Keratinocyte (primary cell): ENCODE measurements around the gene ASTN2. TPM values are rescaled to one million over a fixed set of nuclear protein-coding genes. Genes with fewer than 3 reads are reported as not detected.

ENCODE experiments used
- DNase-seq: peaks from one replicate; pipeline ENCODE4 v3.0.0-alpha.2; 2011; ENCODE audit warnings: low read depth, missing footprints, low spot score
- FAIRE-seq: peaks from 2 replicates; lab custom pipeline; 2011; peaks lifted over from hg19 to GRCh38; lab: Jason Lieb, UNC
- H2AFZ ChIP-seq: 2 replicates; pipeline ENCODE4 v1.6.0; 2012; ENCODE audit warnings: low read length, control low read depth, inconsistent platforms; ENCODE audit not compliant: control insufficient read depth
- H3K27ac ChIP-seq: 2 replicates; pipeline ENCODE4 v1.5.1; 2011; ENCODE audit warnings: low read length; ENCODE audit not compliant: control insufficient read depth, insufficient read depth
- H3K27me3 ChIP-seq: 3 replicates; pipeline ENCODE4 v1.6.0; 2011; ENCODE audit warnings: low read length; ENCODE audit not compliant: control insufficient read depth, insufficient read depth; ENCODE audit errors: extremely low read depth
- H3K36me3 ChIP-seq, 2 experiments: 2 replicates in 1 of 2; 3 replicates in 1 of 2; pipeline ENCODE4 v1.5.1; 2011; ENCODE audit warnings: low read length in 2 of 2, mild to moderate bottlenecking in 1 of 2; ENCODE audit not compliant: control insufficient read depth in 2 of 2, insufficient read depth in 2 of 2; ENCODE audit errors: extremely low read depth in 1 of 2
- H3K4me1 ChIP-seq: 3 replicates; pipeline ENCODE4 v1.5.1; 2011; ENCODE audit warnings: low read length; ENCODE audit not compliant: control insufficient read depth, insufficient read depth; ENCODE audit errors: extremely low read depth
- H3K4me2 ChIP-seq: 3 replicates; pipeline ENCODE4 v1.6.0; 2011; ENCODE audit warnings: low read depth, low read length; ENCODE audit not compliant: control insufficient read depth, insufficient read depth; ENCODE audit errors: extremely low read depth
- H3K4me3 ChIP-seq, 3 experiments: fragments of 200-600 bp in 1 of 3; sonication (generic) in 1 of 3; 2 replicates in 2 of 3; 3 replicates in 1 of 3; pipeline ENCODE4 v1.5.1; 2011 to 2016; ENCODE audit warnings: low read length in 3 of 3, mild to moderate bottlenecking in 3 of 3, control low read depth in 2 of 3, inconsistent platforms in 1 of 3, low read depth in 1 of 3, mixed read lengths in 1 of 3, mixed run types in 1 of 3, moderate library complexity in 1 of 3; ENCODE audit not compliant: control insufficient read depth in 2 of 3, insufficient read depth in 2 of 3; ENCODE audit errors: extremely low read depth in 1 of 3
- H3K79me2 ChIP-seq: 2 replicates; pipeline ENCODE4 v1.6.0; 2012; ENCODE audit warnings: low read length; ENCODE audit not compliant: control insufficient read depth, insufficient read depth
- H3K9ac ChIP-seq: 3 replicates; pipeline ENCODE4 v1.6.0; 2011; ENCODE audit warnings: low read length; ENCODE audit not compliant: control insufficient read depth, insufficient read depth; ENCODE audit errors: extremely low read depth
- H3K9me1 ChIP-seq: 3 replicates; pipeline ENCODE4 v1.6.0; 2011; ENCODE audit warnings: low read length; ENCODE audit not compliant: control insufficient read depth, insufficient read depth; ENCODE audit errors: extremely low read depth
- H3K9me3 ChIP-seq: 2 replicates; pipeline ENCODE4 v1.5.1; 2012; ENCODE audit warnings: low read depth, low read length; ENCODE audit not compliant: control insufficient read depth
- H4K20me1 ChIP-seq: 3 replicates; pipeline ENCODE4 v1.6.0; 2011; ENCODE audit warnings: low read length; ENCODE audit not compliant: control insufficient read depth, insufficient read depth; ENCODE audit errors: extremely low read depth
- EZH2 ChIP-seq: IDR thresholded peaks from one replicate; pipeline ENCODE4 v1.6.1; 2012; ENCODE audit warnings: inconsistent platforms, mild to moderate bottlenecking, low read length, moderate library complexity
- dilution Hi-C: fragments of 300-500 bp; cut with MboI; formaldehyde crosslinking; loops from one replicate; pipeline ENCODE4 v1.7.0; 2020; ENCODE audit warnings: low sequenced_read_pairs; ENCODE audit not compliant: extremely low pct_ligation_motif_present
- polyA plus RNA-seq, 5 experiments: library from polyadenylated mRNA; depleted of rRNA in 3 of 5; stranded (reverse) in 3 of 5; stranded (forward) in 1 of 5; unstranded in 1 of 5; fragments of >200 nt; gene quantifications; 1 replicate in 1 of 5; 2 replicates in 3 of 5; 3 replicates in 1 of 5; pipeline versions ENCODE4 v1.2.1 to v1.2.3, GENCODE V29; 2011 to 2012; ENCODE audit warnings: missing spikeins in 2 of 5, low read depth in 1 of 5, low replicate concordance in 1 of 5
- TF ChIP-seq, protein P1 (sequence below), 3 experiments: IDR thresholded peaks in 1 of 3; conservative IDR thresholded peaks in 1 of 3; optimal IDR thresholded peaks in 1 of 3; 2 replicates in 2 of 3; 3 replicates in 1 of 3; pipeline versions ENCODE3 to v1.5.1; 2011; ENCODE audit warnings: low read length in 3 of 3, mild to moderate bottlenecking in 3 of 3, moderate library complexity in 2 of 3, control low read depth in 1 of 3, inconsistent platforms in 1 of 3; ENCODE audit not compliant: insufficient read depth in 2 of 3; ENCODE audit errors: extremely low read depth in 1 of 3

Gene ASTN2
- polyA plus RNA-seq, 1 donor (not counting 4 experiments of a cell fraction or from before 2014, with no cell fraction given): 0.31 TPM

- no peak for TF ChIP-seq EZH2
- TF ChIP-seq, protein P1, sequence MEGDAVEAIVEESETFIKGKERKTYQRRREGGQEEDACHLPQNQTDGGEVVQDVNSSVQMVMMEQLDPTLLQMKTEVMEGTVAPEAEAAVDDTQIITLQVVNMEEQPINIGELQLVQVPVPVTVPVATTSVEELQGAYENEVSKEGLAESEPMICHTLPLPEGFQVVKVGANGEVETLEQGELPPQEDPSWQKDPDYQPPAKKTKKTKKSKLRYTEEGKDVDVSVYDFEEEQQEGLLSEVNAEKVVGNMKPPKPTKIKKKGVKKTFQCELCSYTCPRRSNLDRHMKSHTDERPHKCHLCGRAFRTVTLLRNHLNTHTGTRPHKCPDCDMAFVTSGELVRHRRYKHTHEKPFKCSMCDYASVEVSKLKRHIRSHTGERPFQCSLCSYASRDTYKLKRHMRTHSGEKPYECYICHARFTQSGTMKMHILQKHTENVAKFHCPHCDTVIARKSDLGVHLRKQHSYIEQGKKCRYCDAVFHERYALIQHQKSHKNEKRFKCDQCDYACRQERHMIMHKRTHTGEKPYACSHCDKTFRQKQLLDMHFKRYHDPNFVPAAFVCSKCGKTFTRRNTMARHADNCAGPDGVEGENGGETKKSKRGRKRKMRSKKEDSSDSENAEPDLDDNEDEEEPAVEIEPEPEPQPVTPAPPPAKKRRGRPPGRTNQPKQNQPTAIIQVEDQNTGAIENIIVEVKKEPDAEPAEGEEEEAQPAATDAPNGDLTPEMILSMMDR (optimal IDR thresholded peaks at IDR 0.05 in 1 of 3, IDR thresholded peaks at IDR 0.05 in 1 of 3, conservative IDR thresholded peaks at IDR 0.05 in 1 of 3; ENCODE audit: extremely low read depth in 1 of 3, insufficient read depth in 2 of 3, low read length in 3 of 3): no peak
- Histone ChIP-seq H2AFZ (no peak overlapping the region), H3K9ac (no peak overlapping the region), H3K4me1 (no peaks in the 10 kb centered on the region), H3K4me3 (no peak overlapping the region), H3K4me2 (no peak overlapping the region), H3K27ac (no peak overlapping the region), H3K9me1 (no peaks in the 10 kb centered on the region), H3K9me3 (no peaks in the 10 kb centered on the region), H3K79me2 (no peaks in the 10 kb centered on the region), H3K27me3 (no peaks in the 10 kb centered on the region), H3K36me3 (no peaks in the 10 kb centered on the region), H4K20me1 (no peaks in the 10 kb centered on the region)
- dilution Hi-C loops: no loop called here
- DNase-seq (no peak), FAIRE-seq (no peak)
Measured at GRCh38 chr9:116765011-116765410, 649.8 kb downstream of the ASTN2 start.

GRCh38 chr9:116763770-116764169 lies 651.1 kb downstream of the ASTN2 start:
- no peak for FAIRE-seq
- no peaks in the 10 kb centered on the region for H3K79me2 ChIP-seq
- H3K9me1 ChIP-seq: no peaks in the 10 kb centered on the region
- no peaks in the 10 kb centered on the region for H3K27me3 ChIP-seq
- no peak overlapping the region for H3K27ac ChIP-seq
- no peak overlapping the region for H3K9ac ChIP-seq
- TF ChIP-seq, protein P1 (optimal IDR thresholded peaks at IDR 0.05 in 1 of 3, IDR thresholded peaks at IDR 0.05 in 1 of 3, conservative IDR thresholded peaks at IDR 0.05 in 1 of 3; ENCODE audit: extremely low read depth in 1 of 3, insufficient read depth in 2 of 3, low read length in 3 of 3): no peak
- TF ChIP-seq EZH2: no peak
- no peak overlapping the region for H3K4me2 ChIP-seq
- H3K36me3 ChIP-seq: no peaks in the 10 kb centered on the region
- no peak overlapping the region for H2AFZ ChIP-seq
- dilution Hi-C loops: no loop called here
- H3K9me3 ChIP-seq: no peaks in the 10 kb centered on the region
- no peaks in the 10 kb centered on the region for H3K4me1 ChIP-seq
- no peak for DNase-seq
- H3K4me3 ChIP-seq: no peak overlapping the region
- no peaks in the 10 kb centered on the region for H4K20me1 ChIP-seq
